ENCODE measurements around the gene VAPA.

VAPA gene

DNA sequence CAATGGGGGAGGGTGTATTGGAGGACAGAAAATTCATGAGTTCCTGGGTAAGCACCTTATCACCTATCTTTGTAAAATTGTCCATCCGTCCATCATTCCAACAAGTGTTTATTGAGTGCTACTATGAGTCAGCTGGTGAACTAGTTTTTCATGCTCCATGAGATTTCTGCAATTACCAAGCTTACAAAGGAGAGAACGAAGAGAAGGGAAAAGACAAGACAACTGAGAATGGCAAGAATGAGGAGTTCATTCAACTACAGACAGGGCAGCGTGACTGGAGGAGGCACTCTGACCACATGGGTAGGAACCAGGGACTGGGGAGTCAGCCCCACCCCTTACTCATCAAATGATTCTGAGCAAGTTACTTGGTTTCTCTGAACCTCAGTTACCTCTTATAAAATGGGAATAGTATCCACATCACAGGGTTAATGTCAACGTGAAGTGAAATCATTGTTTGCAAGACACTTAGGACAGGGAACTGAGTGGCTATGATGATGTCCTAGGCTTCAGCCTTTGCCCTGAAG is 46.7 kb upstream of the VAPA start:
- Histone ChIP-seq H3K9me2 (ENCODE audit: low read depth, low read length) (no peaks in the 10 kb centered on the region), H3F3A (ENCODE audit: insufficient read depth, low read length) (no peaks in the 10 kb centered on the region), H3K27ac (ENCODE audit: low read depth, low read length, poor library complexity, severe bottlenecking) (no peak overlapping the region), H4K20me1 (ENCODE audit: insufficient read depth, low read length) (no peaks in the 10 kb centered on the region), H3K79me2 (ENCODE audit: insufficient read depth, low read length) (no peaks in the 10 kb centered on the region), H3K9me3 (ENCODE audit: low read length) (no peaks in the 10 kb centered on the region), H3K9ac (ENCODE audit: low read length) (no peak overlapping the region), H2AFZ (ENCODE audit: low read length) (no peak overlapping the region), H3K4me2 (ENCODE audit: low read length) (no peak overlapping the region), H3K4me1 (ENCODE audit: insufficient read depth, low read length, severe bottlenecking) (no peaks in the 10 kb centered on the region), H3K36me3 (ENCODE audit: insufficient read depth, low read length) (no peaks in the 10 kb centered on the region), H3K4me3 (ENCODE audit: low read depth, low read length, poor library complexity, severe bottlenecking) (no peak overlapping the region), H3K27me3 (ENCODE audit: insufficient read depth, low read length) (peaks cover 5% of the 10 kb centered on the region; the same call in 1 of the 2 replicates)
- TF ChIP-seq EZH2 (IDR thresholded peaks at IDR 0.05; ENCODE audit: borderline replicate concordance, low read length) = no peak
- TF ChIP-seq, protein P1, sequence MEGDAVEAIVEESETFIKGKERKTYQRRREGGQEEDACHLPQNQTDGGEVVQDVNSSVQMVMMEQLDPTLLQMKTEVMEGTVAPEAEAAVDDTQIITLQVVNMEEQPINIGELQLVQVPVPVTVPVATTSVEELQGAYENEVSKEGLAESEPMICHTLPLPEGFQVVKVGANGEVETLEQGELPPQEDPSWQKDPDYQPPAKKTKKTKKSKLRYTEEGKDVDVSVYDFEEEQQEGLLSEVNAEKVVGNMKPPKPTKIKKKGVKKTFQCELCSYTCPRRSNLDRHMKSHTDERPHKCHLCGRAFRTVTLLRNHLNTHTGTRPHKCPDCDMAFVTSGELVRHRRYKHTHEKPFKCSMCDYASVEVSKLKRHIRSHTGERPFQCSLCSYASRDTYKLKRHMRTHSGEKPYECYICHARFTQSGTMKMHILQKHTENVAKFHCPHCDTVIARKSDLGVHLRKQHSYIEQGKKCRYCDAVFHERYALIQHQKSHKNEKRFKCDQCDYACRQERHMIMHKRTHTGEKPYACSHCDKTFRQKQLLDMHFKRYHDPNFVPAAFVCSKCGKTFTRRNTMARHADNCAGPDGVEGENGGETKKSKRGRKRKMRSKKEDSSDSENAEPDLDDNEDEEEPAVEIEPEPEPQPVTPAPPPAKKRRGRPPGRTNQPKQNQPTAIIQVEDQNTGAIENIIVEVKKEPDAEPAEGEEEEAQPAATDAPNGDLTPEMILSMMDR (IDR thresholded peaks at IDR 0.05; ENCODE audit: low read length) = no peak

DNA sequence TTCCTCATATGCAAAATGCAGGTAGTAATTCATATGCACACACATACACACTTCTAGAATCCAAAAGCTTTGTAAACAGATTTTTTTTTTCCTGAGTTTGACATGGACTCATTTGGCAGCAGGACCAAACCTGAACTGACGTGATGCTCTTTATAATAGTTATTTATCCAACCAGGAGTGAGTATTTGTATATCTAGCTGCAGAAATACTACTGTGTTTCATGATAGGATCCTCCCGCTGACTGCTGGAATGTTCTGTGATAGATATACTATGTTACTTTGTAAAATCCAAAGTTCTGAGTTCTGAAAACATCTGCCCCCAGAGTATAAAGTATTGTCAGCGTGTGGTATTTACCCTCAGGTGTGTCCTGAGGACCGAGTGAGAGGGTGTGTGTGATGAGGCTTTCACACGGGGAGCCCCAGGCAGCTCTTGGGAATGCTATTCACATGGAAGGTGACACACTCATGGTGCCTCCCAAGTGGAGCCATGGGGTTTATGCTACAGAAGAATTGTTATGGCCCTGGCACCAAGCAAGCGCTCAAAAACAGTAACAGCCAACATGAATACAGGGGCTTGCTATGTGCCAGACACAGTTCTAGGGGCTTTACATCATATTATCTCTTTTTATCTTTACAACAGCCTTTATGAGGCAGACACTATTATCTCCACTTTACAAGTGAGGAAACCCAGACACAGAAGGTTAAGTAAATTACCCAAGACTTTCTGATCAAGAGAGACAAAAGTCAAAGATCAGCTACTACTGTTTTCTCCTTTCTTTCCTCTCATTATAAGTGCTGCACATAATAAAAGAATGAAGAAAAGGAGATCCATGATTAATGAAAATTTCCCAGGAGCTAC is 44.7 kb upstream of the VAPA start:
- no peak overlapping the region for H3K9ac ChIP-seq (ENCODE audit: low read length)
- no peak for TF ChIP-seq EZH2 (IDR thresholded peaks at IDR 0.05; ENCODE audit: borderline replicate concordance, low read length)
- TF ChIP-seq, protein P1 (IDR thresholded peaks at IDR 0.05; ENCODE audit: low read length) = no peak
- H3K9me2 ChIP-seq (ENCODE audit: low read depth, low read length) = no peaks in the 10 kb centered on the region
- H3K4me3 ChIP-seq (ENCODE audit: low read depth, low read length, poor library complexity, severe bottlenecking) = no peak overlapping the region
- no peak overlapping the region for H3K27ac ChIP-seq (ENCODE audit: low read depth, low read length, poor library complexity, severe bottlenecking)
- no peaks in the 10 kb centered on the region for H3K9me3 ChIP-seq (ENCODE audit: low read length)
- H3K4me2 ChIP-seq (ENCODE audit: low read length) = no peak overlapping the region
- no peaks in the 10 kb centered on the region for H3K4me1 ChIP-seq (ENCODE audit: insufficient read depth, low read length, severe bottlenecking)
- H3K79me2 ChIP-seq (ENCODE audit: insufficient read depth, low read length) = no peaks in the 10 kb centered on the region
- no peak overlapping the region for H2AFZ ChIP-seq (ENCODE audit: low read length)
- H3K36me3 ChIP-seq (ENCODE audit: insufficient read depth, low read length) = no peaks in the 10 kb centered on the region
- no peaks in the 10 kb centered on the region for H4K20me1 ChIP-seq (ENCODE audit: insufficient read depth, low read length)
- H3F3A ChIP-seq (ENCODE audit: insufficient read depth, low read length) = no peaks in the 10 kb centered on the region
- H3K27me3 ChIP-seq (ENCODE audit: insufficient read depth, low read length) = no peaks in the 10 kb centered on the region

DNA sequence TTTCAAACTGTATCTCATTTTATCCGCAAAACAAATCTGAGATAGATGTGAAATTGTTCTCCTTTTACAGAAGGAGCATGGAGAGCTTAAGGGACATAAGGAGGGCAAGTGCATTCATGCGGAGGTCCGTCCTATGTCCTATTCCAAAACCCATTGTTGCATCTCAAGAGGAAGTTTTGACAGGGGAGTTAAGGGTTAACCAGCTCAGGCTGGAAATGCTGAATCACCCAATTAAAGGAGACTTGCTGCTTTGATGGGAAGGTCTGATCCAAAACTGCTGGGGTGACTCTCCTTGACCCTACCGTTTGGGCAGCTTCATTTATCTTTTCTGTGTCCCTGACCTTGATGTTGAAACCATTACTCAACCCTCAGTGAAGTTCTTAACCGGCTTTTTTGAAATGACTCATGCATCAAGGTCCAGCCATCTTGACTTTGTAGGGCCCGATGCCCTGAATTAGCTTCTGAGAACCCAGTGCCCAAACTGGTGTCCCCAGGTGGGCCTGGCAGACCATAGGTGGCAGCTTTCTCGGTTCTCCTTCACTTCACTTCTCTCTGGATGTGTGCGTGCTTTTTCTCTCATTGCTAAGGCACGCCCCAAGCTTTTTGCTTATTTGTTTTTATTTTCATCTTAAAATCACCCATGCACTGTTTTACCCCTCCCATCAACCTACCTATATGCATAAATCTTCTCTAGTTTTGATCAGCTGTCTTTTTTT is 43.9 kb upstream of the VAPA start:
- Histone ChIP-seq H3K4me1 (ENCODE audit: insufficient read depth, low read length, severe bottlenecking) (no peaks in the 10 kb centered on the region), H3K4me2 (ENCODE audit: low read length) (no peak overlapping the region), H3K4me3 (ENCODE audit: low read depth, low read length, poor library complexity, severe bottlenecking) (no peak overlapping the region)

More for the DNA sequence above, 43.9 kb upstream of the VAPA start:
- no peak overlapping the region for H3K9ac ChIP-seq (ENCODE audit: low read length)
- no peaks in the 10 kb centered on the region for H3K36me3 ChIP-seq (ENCODE audit: insufficient read depth, low read length)
- no peaks in the 10 kb centered on the region for H4K20me1 ChIP-seq (ENCODE audit: insufficient read depth, low read length)
- no peaks in the 10 kb centered on the region for H3K9me3 ChIP-seq (ENCODE audit: low read length)
- H3K9me2 ChIP-seq (ENCODE audit: low read depth, low read length) = no peaks in the 10 kb centered on the region
- TF ChIP-seq, protein P1 (IDR thresholded peaks at IDR 0.05; ENCODE audit: low read length) = no peak
- TF ChIP-seq EZH2 (IDR thresholded peaks at IDR 0.05; ENCODE audit: borderline replicate concordance, low read length) = no peak
- H3K27me3 ChIP-seq (ENCODE audit: insufficient read depth, low read length) = no peaks in the 10 kb centered on the region
- no peak overlapping the region for H2AFZ ChIP-seq (ENCODE audit: low read length)
- H3K79me2 ChIP-seq (ENCODE audit: insufficient read depth, low read length) = no peaks in the 10 kb centered on the region
- H3F3A ChIP-seq (ENCODE audit: insufficient read depth, low read length) = no peaks in the 10 kb centered on the region
- no peak overlapping the region for H3K27ac ChIP-seq (ENCODE audit: low read depth, low read length, poor library complexity, severe bottlenecking)

Data from OCI-LY1 (cell line).